Measurements from ENCODE around the gene VPS33A. TPM values are rescaled to one million over a fixed set of nuclear protein-coding genes. Genes with fewer than 3 reads are reported as not detected.

The VPS33A gene
- total RNA-seq, 1 donor from 2014 or later, result 8.1 TPM

- no peak for DNase-seq (ENCODE audit: low spot score in 2 of 2)
- peaks cover 31 to 77% of the 10 kb centered on the region in 2 donors for H3K36me3 ChIP-seq
- H3K4me1 ChIP-seq, result no peaks in the 10 kb centered on the region
- no peak overlapping the region for H3K4me3 ChIP-seq
- H3K27ac ChIP-seq, result no peak overlapping the region
- no peaks in the 10 kb centered on the region for H3K9me3 ChIP-seq
- TF ChIP-seq, protein P1, sequence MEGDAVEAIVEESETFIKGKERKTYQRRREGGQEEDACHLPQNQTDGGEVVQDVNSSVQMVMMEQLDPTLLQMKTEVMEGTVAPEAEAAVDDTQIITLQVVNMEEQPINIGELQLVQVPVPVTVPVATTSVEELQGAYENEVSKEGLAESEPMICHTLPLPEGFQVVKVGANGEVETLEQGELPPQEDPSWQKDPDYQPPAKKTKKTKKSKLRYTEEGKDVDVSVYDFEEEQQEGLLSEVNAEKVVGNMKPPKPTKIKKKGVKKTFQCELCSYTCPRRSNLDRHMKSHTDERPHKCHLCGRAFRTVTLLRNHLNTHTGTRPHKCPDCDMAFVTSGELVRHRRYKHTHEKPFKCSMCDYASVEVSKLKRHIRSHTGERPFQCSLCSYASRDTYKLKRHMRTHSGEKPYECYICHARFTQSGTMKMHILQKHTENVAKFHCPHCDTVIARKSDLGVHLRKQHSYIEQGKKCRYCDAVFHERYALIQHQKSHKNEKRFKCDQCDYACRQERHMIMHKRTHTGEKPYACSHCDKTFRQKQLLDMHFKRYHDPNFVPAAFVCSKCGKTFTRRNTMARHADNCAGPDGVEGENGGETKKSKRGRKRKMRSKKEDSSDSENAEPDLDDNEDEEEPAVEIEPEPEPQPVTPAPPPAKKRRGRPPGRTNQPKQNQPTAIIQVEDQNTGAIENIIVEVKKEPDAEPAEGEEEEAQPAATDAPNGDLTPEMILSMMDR (IDR thresholded peaks at IDR 0.05), result no peak
- intact Hi-C loops (cut with DNase I), result no loop called here
- no peaks in the 10 kb centered on the region for H3K27me3 ChIP-seq
Observed at GRCh38 chr12:122308811-122309210, 42.5 kb upstream of the VPS33A start.

DNA sequence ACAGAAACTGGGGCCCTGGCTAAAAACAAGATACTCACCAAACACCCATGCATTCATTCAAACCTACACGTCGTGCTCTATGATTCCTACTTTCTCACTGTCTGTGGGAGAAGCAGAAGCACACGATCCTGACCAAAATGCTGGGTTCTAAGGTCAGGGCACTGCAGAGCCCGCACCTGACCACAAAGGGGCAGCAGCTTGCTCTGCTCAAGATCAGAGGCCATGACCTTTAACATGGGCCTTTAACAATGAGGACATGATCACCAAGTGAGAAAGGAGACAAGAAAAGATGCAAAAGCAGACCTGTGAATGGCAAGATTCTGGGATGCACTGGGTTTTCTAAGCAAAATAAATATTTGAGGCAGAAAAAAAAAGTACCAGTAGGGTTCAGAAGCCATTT lies 40.1 kb upstream of the VPS33A start:
- H3K4me1 ChIP-seq, result no peaks in the 10 kb centered on the region
- H3K4me3 ChIP-seq, result no peak overlapping the region
- intact Hi-C loops (cut with DNase I), result no loop called here
- no peaks in the 10 kb centered on the region for H3K9me3 ChIP-seq
- no peak overlapping the region for H3K27ac ChIP-seq
- peaks cover 35 to 72% of the 10 kb centered on the region in 2 donors for H3K36me3 ChIP-seq
- no peaks in the 10 kb centered on the region for H3K27me3 ChIP-seq
- no peak for DNase-seq (ENCODE audit: low spot score in 2 of 2)
- TF ChIP-seq, protein P1 (IDR thresholded peaks at IDR 0.05), result no peak

- Histone ChIP-seq H3K4me3 (no peak overlapping the region), H3K27me3 (no peaks in the 10 kb centered on the region), H3K9me3 (no peaks in the 10 kb centered on the region), H3K27ac (no peak overlapping the region), H3K36me3 (peaks cover 35 to 69% of the 10 kb centered on the region in 2 donors), H3K4me1 (no peaks in the 10 kb centered on the region)
- TF ChIP-seq, protein P1 (IDR thresholded peaks at IDR 0.05), result no peak
- DNase-seq (ENCODE audit: low spot score in 2 of 2), result no peak
- intact Hi-C loops (cut with DNase I), result no loop called here
Observed at GRCh38 chr12:122304924-122305323, 38.6 kb upstream of the VPS33A start.

DNA sequence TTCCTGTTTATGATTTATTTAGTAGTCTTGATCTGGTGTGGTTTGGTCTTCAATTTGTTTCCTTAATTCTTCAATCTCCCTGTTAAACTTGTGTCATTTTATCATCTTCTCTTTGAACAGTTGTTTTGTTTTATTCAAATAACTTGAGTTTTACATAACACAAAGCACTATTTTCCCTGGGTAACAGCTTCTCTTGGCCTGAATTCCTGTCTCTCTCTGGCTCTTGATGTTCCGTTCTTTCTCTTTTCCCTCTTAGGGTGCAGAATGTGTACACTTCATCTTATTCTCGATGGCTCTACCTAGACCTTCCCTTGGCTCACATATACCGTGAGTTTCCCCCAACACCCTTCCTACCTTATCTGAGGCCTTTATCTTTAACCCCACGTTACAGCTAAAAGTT lies 36.8 kb upstream of the VPS33A start:
- intact Hi-C loops (cut with DNase I), result no loop called here

GRCh38 chr12:122298071-122298748 lies 31.9 kb upstream of the VPS33A start:
- no peak overlapping the region for H3K4me3 ChIP-seq
- TF ChIP-seq, protein P1 (IDR thresholded peaks at IDR 0.05), result no peak
- H3K27me3 ChIP-seq, result no peaks in the 10 kb centered on the region
- no peak for DNase-seq (ENCODE audit: low spot score in 2 of 2)
- peaks cover 34 to 67% of the 10 kb centered on the region in 2 donors for H3K36me3 ChIP-seq
- intact Hi-C loops (cut with DNase I), result no loop called here
- no peaks in the 10 kb centered on the region for H3K4me1 ChIP-seq
- no peak overlapping the region for H3K27ac ChIP-seq
- H3K9me3 ChIP-seq, result no peaks in the 10 kb centered on the region

More for the DNA sequence above, 36.8 kb upstream of the VPS33A start:
- Histone ChIP-seq H3K27me3 (no peaks in the 10 kb centered on the region), H3K36me3 (peaks cover 23 to 64% of the 10 kb centered on the region in 2 donors), H3K9me3 (no peaks in the 10 kb centered on the region), H3K27ac (no peak overlapping the region), H3K4me3 (no peak overlapping the region), H3K4me1 (no peaks in the 10 kb centered on the region)
- TF ChIP-seq, protein P1 (IDR thresholded peaks at IDR 0.05), result no peak
- DNase-seq (ENCODE audit: low spot score in 2 of 2), result no peak
